ENCODE results near the gene USP2. TPM values are rescaled to one million over a fixed set of nuclear protein-coding genes. Genes with fewer than 3 reads are reported as not detected.

Gene USP2
- total and polyA plus RNA-seq, 2 of the 8 experiments (the other 6 are each of a cell fraction or from before 2014, with no cell fraction given) = 2.2 to 6.9 TPM

DNA sequence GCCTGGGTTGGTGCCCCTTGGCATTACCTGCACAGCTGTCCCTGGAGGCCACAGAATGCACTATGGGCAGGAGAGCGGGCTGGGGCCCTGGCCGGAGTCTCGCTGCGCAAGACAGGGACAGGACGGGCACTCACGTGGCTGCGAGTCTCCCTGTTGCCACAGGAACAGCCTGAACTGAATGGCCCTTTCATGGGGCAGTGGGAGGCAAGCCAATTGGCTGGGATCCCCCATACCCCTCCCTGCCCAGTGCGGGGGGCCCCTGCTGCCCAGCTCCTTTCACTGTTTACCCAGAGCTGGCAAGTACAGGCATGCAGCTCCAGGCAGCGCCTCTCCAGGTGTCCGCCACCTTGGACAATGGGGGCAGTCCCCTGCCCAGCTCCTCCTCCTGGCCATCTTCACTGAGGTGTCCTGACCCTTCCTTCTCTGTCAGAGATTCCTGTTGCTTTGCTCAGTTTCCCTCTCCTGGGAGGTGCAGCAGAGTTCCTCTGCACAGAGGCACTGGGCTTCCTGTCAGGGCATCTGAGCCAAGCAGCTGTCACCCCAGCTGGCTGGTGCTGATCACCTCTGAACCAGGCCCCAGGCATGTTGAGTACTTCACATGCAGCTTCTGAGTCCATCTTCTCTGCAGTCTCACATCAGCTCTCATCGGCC lies 5.2 kb downstream of the USP2 start:
- ChIA-PET CTCF (ENCODE audit: partially characterized antibody) (interaction anchor here (0.6 to 26.3 kb wide), 15 partner anchors 8 to 868 kb away, joined by 3 to 474 read pairs (median 10); partner anchors contain the start of genes C1QTNF5, MFRP, RNF26 and USP2), POLR2A (ENCODE audit: partially characterized antibody) (interaction anchor here (0.8 to 6.6 kb wide), 8 partner anchors 9 to 281 kb away, joined by 3 to 32 read pairs (median 3); partner anchors contain the start of gene DPAGT1)
- H3K79me2 ChIP-seq (ENCODE audit: control insufficient read depth in 1 of 2, insufficient read depth in 2 of 2, low read length in 2 of 2) = no peaks in the 10 kb centered on the region
- peak overlapping the region; percentile 52 for H4K91ac ChIP-seq (replicated peaks; ENCODE audit: insufficient read length, low read length)
- H3K79me1 ChIP-seq (ENCODE audit: low read depth, low read length) = no peaks in the 10 kb centered on the region
- peak overlapping the region; percentile 48 for H3K18ac ChIP-seq (ENCODE audit: extremely low read depth, low read length)
- peaks cover 0 to 12% (median 10%) of the 10 kb centered on the region in 4 experiments; a peak in 6 of 7 replicates for H3K27me3 ChIP-seq (replicated peaks in 1 of 4; ENCODE audit: control insufficient read depth in 3 of 4, extremely low read depth in 1 of 4, insufficient read depth in 3 of 4, low read length in 3 of 4)
- peaks cover 12% of the 10 kb centered on the region for H3K23me2 ChIP-seq (ENCODE audit: low read depth, low read length)
- peak overlapping the region; percentile 9; the same call in 1 of the 2 replicates for H2BK20ac ChIP-seq (ENCODE audit: low read length)
- H2BK12ac ChIP-seq (ENCODE audit: low read depth, low read length) = peak overlapping the region; percentile 80; the same call in 1 of the 2 replicates
- H4K8ac ChIP-seq (ENCODE audit: extremely low read depth, insufficient read depth, low read length) = no peak overlapping the region; the same call in 1 of the 2 replicates
- H2BK120ac ChIP-seq (replicated peaks; ENCODE audit: low read depth, low read length) = peak overlapping the region; percentile 77
- FAIRE-seq (no peak), DNase-seq (ENCODE audit: low read depth in 1 of 2, low spot score in 2 of 2) (no peak)
- H2BK5ac ChIP-seq (ENCODE audit: low read depth, low read length) = peak overlapping the region; percentile 68
- H3K9me3 ChIP-seq (ENCODE audit: insufficient read depth in 2 of 2, low read depth in 1 of 2, low read length in 1 of 2) = no peaks in the 10 kb centered on the region
- 85% methylated on average over 11 of the region's 11 CpGs; no CpG with 5 or more reads in 1 of the 2 experiments for WGBS, 2 experiments (ENCODE audit: extremely low coverage in 1 of 2, insufficient coverage in 1 of 2, insufficient read length in 1 of 2, insufficient replicate concordance in 2 of 2, low coverage in 1 of 2, low lambda C conversion rate in 2 of 2, missing lambda C conversion rate in 1 of 2)
- H2AFZ ChIP-seq (ENCODE audit: low read length) = no peak overlapping the region
- H4K20me1 ChIP-seq (replicated peaks in 1 of 2; ENCODE audit: control insufficient read depth in 1 of 2, insufficient read depth in 2 of 2, low read length in 2 of 2) = peaks cover 0 to 5% of the 10 kb centered on the region in 2 experiments
- TF ChIP-seq JUND (IDR thresholded peaks at IDR 0.05; ENCODE audit: low read length) (no peak), POLR2AphosphoS5 (IDR thresholded peaks at IDR 0.05; ENCODE audit: low read depth, low read length) (no peak), BRCA1 (IDR thresholded peaks at IDR 0.05; ENCODE audit: low read depth, low read length) (no peak), POLR2A (IDR thresholded peaks at IDR 0.05; ENCODE audit: control extremely low read depth in 1 of 2, low read depth in 2 of 2, low read length in 2 of 2) (no peak), TCF12 (IDR thresholded peaks at IDR 0.05; ENCODE audit: low read depth, low read length) (no peak), KDM1A (IDR thresholded peaks at IDR 0.05; ENCODE audit: borderline replicate concordance, low read length) (no peak), SIRT6 (IDR thresholded peaks at IDR 0.05; ENCODE audit: low read length) (no peak), EGR1 (IDR thresholded peaks at IDR 0.05; ENCODE audit: borderline replicate concordance, low read depth, low read length) (no peak)
- no peak overlapping the region for H2BK15ac ChIP-seq (ENCODE audit: low read length)
- no peak overlapping the region for H3K4me2 ChIP-seq (ENCODE audit: insufficient read depth in 1 of 2, low read depth in 2 of 2, low read length in 2 of 2)
- no peak overlapping the region for H3K23ac ChIP-seq (ENCODE audit: insufficient read length)
- H3K14ac ChIP-seq (ENCODE audit: insufficient read length) = no peak overlapping the region
- H4K5ac ChIP-seq (ENCODE audit: insufficient read length, low read depth, low read length) = peak overlapping the region; percentile 48
- no peak overlapping the region for H3K9ac ChIP-seq (replicated peaks in 1 of 4; ENCODE audit: extremely low read depth in 1 of 4, low read depth in 3 of 4, low read length in 3 of 4)
- H3K27ac ChIP-seq (ENCODE audit: low read depth, low read length) = 0 out of 2 replicates have a peak overlapping the region, but pooled peaks have one; percentile 11
- H3K4me3 ChIP-seq (ENCODE audit: extremely low read depth in 1 of 4, insufficient read depth in 2 of 4, low read depth in 3 of 4, low read length in 4 of 4) = no peak overlapping the region
- peak overlapping the region; percentile 51 for H3K4ac ChIP-seq (replicated peaks; ENCODE audit: insufficient read length, low read depth, low read length)
- no peak overlapping the region for H2AK5ac ChIP-seq (ENCODE audit: low read depth, low read length)
- H3K4me1 ChIP-seq (replicated peaks in 1 of 4; ENCODE audit: control insufficient read depth in 3 of 4, insufficient read depth in 4 of 4, low read length in 3 of 4) = peaks cover 9 to 62% (median 46%) of the 10 kb centered on the region in 4 experiments
- no peaks in the 10 kb centered on the region for H3K36me3 ChIP-seq (ENCODE audit: control insufficient read depth in 2 of 4, insufficient read depth in 4 of 4, low read length in 3 of 4)
- no peak overlapping the region for H3K56ac ChIP-seq (replicated peaks; ENCODE audit: insufficient read length, low read depth, low read length)
